Esophagus squamous epithelium (tissue), 4 donors: ENCODE results near the gene SOCS3.

Source experiments
- POLR2A ChIP-seq, 4 donors: fragments of 450-650 bp; IDR thresholded peaks; one replicate each; pipeline ENCODE4 v1.6.1; 2017; ENCODE audit warnings: antibody characterized with exemption in 4 of 4, mild to moderate bottlenecking in 4 of 4, moderate library complexity in 3 of 4
- TF ChIP-seq, protein P1 (sequence below), 6 experiments: fragments of 450-650 bp in 4 of 6; fragments of 200-600 bp in 2 of 6; sonication (generic) in 2 of 6; IDR thresholded peaks; one replicate each; pipeline ENCODE4 v1.5.1; 2016 to 2019; ENCODE audit warnings: antibody characterized with exemption in 6 of 6, mild to moderate bottlenecking in 4 of 6, moderate library complexity in 4 of 6

GRCh38 chr17:78345172-78345571 is 14.7 kb downstream of the SOCS3 start:
- TF ChIP-seq, protein P1, sequence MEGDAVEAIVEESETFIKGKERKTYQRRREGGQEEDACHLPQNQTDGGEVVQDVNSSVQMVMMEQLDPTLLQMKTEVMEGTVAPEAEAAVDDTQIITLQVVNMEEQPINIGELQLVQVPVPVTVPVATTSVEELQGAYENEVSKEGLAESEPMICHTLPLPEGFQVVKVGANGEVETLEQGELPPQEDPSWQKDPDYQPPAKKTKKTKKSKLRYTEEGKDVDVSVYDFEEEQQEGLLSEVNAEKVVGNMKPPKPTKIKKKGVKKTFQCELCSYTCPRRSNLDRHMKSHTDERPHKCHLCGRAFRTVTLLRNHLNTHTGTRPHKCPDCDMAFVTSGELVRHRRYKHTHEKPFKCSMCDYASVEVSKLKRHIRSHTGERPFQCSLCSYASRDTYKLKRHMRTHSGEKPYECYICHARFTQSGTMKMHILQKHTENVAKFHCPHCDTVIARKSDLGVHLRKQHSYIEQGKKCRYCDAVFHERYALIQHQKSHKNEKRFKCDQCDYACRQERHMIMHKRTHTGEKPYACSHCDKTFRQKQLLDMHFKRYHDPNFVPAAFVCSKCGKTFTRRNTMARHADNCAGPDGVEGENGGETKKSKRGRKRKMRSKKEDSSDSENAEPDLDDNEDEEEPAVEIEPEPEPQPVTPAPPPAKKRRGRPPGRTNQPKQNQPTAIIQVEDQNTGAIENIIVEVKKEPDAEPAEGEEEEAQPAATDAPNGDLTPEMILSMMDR (IDR thresholded peaks at IDR 0.05), result peak in 1 of 6 experiments; percentile 15
- TF ChIP-seq POLR2A (IDR thresholded peaks at IDR 0.05), result no peak
